ENCODE measurements around the gene CUL4A. TPM values are rescaled to one million over a fixed set of nuclear protein-coding genes. Genes with fewer than 3 reads are reported as not detected.

Gene CUL4A
- total RNA-seq, 1 donor from 2014 or later: 104 TPM

DNA sequence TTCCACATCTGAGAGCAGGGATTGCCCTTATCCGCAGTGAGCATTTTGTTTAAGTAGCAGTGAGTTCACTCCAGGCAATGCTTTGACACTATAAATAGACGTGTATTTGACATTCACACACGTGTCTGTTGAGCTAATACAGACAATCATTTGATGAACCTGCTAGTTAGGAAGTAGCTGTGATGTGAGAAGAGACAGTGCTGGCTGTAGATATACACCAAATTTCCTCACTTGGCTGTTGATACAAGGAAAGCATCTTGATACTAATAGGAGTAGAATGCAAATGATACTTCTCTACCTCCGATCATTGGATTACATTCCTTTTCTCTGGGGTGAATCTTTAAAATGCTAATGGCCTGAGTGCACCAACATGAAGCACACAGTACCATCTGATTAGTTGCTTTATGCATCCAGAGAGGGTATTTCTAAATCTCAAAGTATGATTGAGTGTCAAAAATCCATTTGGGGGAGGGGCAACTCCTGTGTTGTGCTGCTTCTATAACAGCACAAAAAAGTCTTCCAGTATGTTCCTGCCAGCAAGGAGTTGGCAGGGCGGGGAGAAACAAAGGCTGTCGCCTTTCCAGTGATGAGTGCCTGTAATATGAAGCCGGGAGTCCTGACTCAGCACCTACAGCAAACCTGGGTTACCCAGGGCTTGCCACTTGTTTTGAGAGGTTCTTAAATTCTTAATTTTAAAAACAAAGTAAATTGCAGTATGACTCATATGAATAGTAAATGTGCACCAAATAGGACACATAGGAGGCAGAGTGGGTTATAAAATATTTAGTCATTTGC, 7.0 kb downstream of the CUL4A start:
- Histone ChIP-seq H3K27me3 (ENCODE audit: control insufficient read depth, insufficient read depth, low read length) (no peaks in the 10 kb centered on the region), H3K4me3 (ENCODE audit: low read depth, low read length) (no peak overlapping the region), H3K36me3 (ENCODE audit: control insufficient read depth, insufficient read depth, low read length) (peaks cover 11% of the 10 kb centered on the region)
- DNase-seq (ENCODE audit: low read depth) (peak; percentile 75), FAIRE-seq (no peak)
- TF ChIP-seq, protein P1, sequence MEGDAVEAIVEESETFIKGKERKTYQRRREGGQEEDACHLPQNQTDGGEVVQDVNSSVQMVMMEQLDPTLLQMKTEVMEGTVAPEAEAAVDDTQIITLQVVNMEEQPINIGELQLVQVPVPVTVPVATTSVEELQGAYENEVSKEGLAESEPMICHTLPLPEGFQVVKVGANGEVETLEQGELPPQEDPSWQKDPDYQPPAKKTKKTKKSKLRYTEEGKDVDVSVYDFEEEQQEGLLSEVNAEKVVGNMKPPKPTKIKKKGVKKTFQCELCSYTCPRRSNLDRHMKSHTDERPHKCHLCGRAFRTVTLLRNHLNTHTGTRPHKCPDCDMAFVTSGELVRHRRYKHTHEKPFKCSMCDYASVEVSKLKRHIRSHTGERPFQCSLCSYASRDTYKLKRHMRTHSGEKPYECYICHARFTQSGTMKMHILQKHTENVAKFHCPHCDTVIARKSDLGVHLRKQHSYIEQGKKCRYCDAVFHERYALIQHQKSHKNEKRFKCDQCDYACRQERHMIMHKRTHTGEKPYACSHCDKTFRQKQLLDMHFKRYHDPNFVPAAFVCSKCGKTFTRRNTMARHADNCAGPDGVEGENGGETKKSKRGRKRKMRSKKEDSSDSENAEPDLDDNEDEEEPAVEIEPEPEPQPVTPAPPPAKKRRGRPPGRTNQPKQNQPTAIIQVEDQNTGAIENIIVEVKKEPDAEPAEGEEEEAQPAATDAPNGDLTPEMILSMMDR (IDR thresholded peaks at IDR 0.05; ENCODE audit: insufficient read depth, low read length, severe bottlenecking): no peak

DNA sequence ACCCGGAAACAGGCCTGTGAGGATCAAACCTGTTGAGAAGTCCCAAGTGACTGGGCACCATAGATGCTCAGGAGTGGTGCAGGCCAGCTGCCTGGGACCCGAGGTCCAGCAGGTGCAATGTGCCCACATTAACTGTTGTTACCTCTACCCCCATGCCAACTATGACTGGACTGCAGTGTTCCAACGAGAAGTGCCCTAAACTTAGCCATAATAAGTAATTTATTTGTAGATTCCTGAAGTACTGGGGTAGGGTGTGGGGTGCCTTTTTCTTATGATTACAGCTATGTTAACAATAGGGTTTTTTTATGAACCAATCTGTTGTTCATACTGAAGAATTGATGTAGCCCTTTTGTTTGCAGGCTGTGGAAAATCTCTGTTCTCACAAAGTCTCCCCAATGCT, 9.2 kb downstream of the CUL4A start:
- Histone ChIP-seq H3K27me3 (ENCODE audit: control insufficient read depth, insufficient read depth, low read length) (no peaks in the 10 kb centered on the region), H3K36me3 (ENCODE audit: control insufficient read depth, insufficient read depth, low read length) (peaks cover 18% of the 10 kb centered on the region), H3K4me3 (ENCODE audit: low read depth, low read length) (no peak overlapping the region)
- FAIRE-seq: no peak
- DNase-seq (ENCODE audit: low read depth): no peak
- TF ChIP-seq, protein P1 (IDR thresholded peaks at IDR 0.05; ENCODE audit: insufficient read depth, low read length, severe bottlenecking): no peak

DNA sequence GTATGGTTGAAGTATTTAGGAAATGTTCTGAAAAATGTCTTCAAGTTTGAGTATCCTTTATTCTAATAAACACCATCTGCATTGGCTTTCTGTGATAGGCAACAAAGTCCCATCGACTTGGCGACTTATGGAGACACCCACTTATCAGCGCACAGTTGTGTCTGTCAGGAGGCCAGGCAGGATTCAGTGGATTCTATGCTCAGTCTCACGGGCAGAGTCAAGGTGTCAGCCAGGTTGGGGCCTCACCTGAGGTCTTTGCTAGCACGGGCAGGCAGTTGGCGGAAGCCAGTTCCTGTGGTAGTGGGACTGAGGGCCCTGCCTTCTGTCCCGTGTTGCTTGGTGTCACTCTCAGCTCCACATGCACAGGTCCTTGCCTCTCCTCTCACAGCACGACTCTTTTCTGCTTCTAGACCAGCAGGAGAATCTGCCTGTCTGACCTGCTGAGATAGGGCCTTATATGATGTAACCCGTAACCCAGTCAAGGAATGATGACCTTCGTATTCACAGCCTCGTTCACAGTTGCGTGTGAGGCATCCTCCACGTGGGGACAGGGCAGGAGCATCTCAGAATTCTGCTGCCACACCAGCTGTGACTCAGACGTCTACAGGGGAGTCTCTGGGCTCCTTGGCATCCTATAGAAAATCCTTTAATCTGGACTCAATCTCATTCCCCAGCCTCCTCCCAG, 10.0 kb downstream of the CUL4A start:
- H3K4me3 ChIP-seq (ENCODE audit: low read depth, low read length): no peak overlapping the region
- H3K27me3 ChIP-seq (ENCODE audit: control insufficient read depth, insufficient read depth, low read length): no peaks in the 10 kb centered on the region
- no peak for FAIRE-seq
- TF ChIP-seq, protein P1 (IDR thresholded peaks at IDR 0.05; ENCODE audit: insufficient read depth, low read length, severe bottlenecking): no peak
- peaks cover 21% of the 10 kb centered on the region for H3K36me3 ChIP-seq (ENCODE audit: control insufficient read depth, insufficient read depth, low read length)
- DNase-seq (ENCODE audit: low read depth): no peak

DNA sequence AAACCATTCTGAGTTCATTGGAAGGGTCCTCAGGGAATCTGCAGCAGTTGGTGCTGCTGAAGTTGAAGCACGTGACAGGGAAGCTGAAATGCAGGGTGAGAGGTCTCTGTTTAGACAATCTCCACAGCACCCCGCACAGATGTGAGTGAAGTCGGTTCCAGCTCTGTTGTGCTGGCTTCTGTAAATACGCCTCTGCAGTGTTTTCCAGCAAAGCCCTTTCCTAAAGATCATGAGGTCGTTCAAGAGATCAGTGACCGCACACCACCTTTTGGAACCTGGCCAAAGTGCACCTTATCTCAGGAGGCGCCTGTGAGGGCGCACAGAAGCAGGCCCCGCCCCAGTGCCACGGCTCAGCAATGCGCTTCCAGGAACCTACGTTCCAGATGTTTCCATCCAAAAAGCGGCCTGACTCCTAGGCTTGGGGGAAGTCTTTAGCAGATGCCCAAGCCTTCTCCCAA, 10.8 kb downstream of the CUL4A start:
- peaks cover 23% of the 10 kb centered on the region for H3K36me3 ChIP-seq (ENCODE audit: control insufficient read depth, insufficient read depth, low read length)
- no peaks in the 10 kb centered on the region for H3K27me3 ChIP-seq (ENCODE audit: control insufficient read depth, insufficient read depth, low read length)
- H3K4me3 ChIP-seq (ENCODE audit: low read depth, low read length): no peak overlapping the region
- DNase-seq (ENCODE audit: low read depth) (no peak), FAIRE-seq (no peak)
- TF ChIP-seq, protein P1 (IDR thresholded peaks at IDR 0.05; ENCODE audit: insufficient read depth, low read length, severe bottlenecking): no peak

DNA sequence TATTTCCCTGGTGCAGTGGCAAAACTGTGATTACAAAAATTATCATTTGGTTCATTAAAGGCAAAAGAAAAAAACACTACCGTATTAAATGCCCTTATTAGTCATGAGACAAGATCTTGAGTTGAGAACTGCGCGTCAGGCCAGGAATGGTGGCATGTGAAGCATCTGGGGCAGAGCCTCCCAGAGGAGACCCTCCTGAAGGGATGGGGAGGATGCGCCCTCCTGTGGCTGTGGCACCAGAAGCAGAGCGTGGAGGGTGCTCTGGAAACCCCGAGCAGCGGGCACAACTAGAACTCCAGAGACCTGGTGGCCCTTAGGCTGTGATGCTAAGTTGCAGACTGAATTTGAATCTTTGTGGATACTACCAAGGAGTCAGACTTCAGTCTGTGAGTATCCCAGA, 11.5 kb downstream of the CUL4A start:
- H3K36me3 ChIP-seq (ENCODE audit: control insufficient read depth, insufficient read depth, low read length): peaks cover 25% of the 10 kb centered on the region
- no peak overlapping the region for H3K4me3 ChIP-seq (ENCODE audit: low read depth, low read length)
- TF ChIP-seq, protein P1 (IDR thresholded peaks at IDR 0.05; ENCODE audit: insufficient read depth, low read length, severe bottlenecking): no peak
- FAIRE-seq (peak; percentile 50), DNase-seq (ENCODE audit: low read depth) (no peak)
- no peaks in the 10 kb centered on the region for H3K27me3 ChIP-seq (ENCODE audit: control insufficient read depth, insufficient read depth, low read length)

Data from bronchial epithelial cell (primary cell).